Measurements from ENCODE around the gene TMEM87A.

GRCh38 chr15:42202653-42203052 lies 70.6 kb downstream of the TMEM87A start:
- TF ChIP-seq CTCF (IDR thresholded peaks at IDR 0.05) (no peak), POLR2AphosphoS5 (IDR thresholded peaks at IDR 0.05) (no peak)
